ENCODE data around the gene MLIP.
"Not testable (repeated sequence)": the region's sequence is repeated elsewhere in the genome, so short reads cannot be mapped to it uniquely, and the experiment has no call there.

The MLIP gene

DNA sequence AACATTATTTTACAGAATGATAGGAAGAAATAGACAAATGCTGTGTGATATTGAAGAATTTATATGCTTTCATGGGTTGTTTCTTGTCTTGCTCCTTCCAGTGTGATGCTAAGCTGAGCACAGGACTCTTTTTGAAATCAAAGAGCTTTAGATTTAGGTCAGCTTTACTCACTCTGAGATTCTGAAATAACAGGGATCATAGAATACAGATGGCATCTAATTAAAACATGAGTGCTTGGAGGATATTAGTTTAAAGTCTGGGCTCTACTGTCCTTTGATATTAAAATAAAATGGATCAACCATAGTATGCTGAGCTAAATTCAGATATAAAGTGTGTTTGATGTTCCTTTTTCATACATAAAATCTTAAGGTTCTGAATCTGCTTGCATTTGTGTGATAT, 29.6 kb downstream of the MLIP start:
- DNase-seq (ENCODE audit: low read depth in 1 of 2, low spot score in 1 of 2) = no peak

DNA sequence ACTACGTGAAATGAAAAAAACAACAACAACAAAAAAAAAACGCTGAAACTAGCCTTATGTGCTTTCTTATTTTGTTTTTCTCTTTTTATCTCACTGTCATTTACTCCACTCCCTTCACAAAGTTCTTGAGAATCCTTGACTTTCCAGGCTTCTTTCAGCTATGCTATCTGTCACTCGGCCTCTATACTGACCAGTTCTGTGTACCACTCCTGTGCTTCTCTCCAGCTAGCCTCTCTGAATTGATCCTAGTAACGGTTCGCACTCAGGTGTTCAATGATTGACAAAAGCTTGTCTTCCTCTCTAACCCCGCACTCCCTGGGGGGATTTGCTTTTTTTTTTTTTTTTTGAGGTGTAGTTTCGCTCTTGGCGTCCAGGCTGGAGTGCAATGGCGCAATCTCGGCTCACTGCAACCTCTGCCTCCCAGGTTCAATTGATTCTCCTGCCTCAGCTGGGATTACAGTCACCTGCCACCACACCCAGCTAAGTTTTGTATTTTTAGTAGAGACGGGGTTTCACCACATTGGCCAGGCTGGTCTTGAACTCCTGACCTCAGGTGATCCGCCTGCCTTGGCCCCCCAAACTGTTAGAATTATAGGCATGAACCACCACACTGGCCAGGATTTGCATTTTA, 31.8 kb downstream of the MLIP start:
- DNase-seq (ENCODE audit: low read depth in 1 of 2, low spot score in 1 of 2) = no peak

- DNase-seq (ENCODE audit: low read depth in 1 of 2, low spot score in 1 of 2) = no peak
Observed at GRCh38 chr6:54151861-54152260, 40.6 kb downstream of the MLIP start.

- no peak for DNase-seq (ENCODE audit: low read depth in 1 of 2, low spot score in 1 of 2)
Observed at GRCh38 chr6:54156650-54157250, 45.5 kb downstream of the MLIP start.

GRCh38 chr6:54157405-54157804, 46.2 kb downstream of the MLIP start:
- no peak for DNase-seq (ENCODE audit: low read depth in 1 of 2, low spot score in 1 of 2)

DNA sequence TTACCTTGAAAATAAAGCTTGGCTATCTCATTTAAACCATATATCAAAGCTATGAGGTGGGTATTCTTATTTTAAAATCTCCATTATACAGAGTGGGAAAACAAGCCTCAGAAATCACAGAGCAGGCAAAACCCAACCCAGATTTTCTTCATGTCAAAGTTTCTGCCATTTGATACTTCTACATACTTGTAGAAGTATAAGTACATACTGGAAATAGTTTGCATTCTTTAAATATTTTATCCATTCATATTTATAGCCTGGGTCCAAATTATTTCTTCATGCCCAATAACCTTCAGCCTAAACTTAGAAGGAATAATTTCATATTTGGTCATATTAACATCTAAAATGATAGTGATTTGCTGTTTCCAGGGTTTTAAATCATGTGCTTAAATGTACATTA, 61.8 kb downstream of the MLIP start:
- DNase-seq (ENCODE audit: low read depth in 1 of 2, low spot score in 1 of 2) = no peak

GRCh38 chr6:54179152-54179551, 67.9 kb downstream of the MLIP start:
- no peak for DNase-seq (ENCODE audit: low read depth in 1 of 2, low spot score in 1 of 2)

DNA sequence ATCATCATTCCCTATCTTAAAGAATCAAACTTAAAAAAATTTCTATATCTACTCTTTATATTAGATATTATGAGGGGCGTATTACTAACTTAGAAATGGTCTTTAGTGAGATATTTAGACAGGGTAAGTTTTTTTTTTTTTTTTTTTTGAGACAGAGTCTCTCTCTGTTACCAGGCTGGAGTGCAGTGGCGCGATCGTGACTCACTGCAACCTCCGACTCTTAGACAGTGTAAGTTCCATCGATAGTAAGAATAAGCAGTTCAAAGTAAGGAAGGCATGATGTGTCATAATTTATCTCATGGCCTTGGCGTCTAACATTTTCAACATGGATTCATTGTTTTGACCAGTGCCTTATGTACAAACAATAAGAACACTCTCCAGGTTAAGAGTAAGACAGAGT, 72.4 kb downstream of the MLIP start:
- no peak for DNase-seq (ENCODE audit: low read depth in 1 of 2, low spot score in 1 of 2)

GRCh38 chr6:54185885-54186284, 74.6 kb downstream of the MLIP start:
- no peak for DNase-seq (ENCODE audit: low read depth in 1 of 2, low spot score in 1 of 2)

GRCh38 chr6:54188846-54189245, 77.6 kb downstream of the MLIP start:
- no peak for DNase-seq (ENCODE audit: low read depth in 1 of 2, low spot score in 1 of 2)

GRCh38 chr6:54191461-54191860, 80.2 kb downstream of the MLIP start:
- no peak for DNase-seq (ENCODE audit: low read depth in 1 of 2, low spot score in 1 of 2)

DNA sequence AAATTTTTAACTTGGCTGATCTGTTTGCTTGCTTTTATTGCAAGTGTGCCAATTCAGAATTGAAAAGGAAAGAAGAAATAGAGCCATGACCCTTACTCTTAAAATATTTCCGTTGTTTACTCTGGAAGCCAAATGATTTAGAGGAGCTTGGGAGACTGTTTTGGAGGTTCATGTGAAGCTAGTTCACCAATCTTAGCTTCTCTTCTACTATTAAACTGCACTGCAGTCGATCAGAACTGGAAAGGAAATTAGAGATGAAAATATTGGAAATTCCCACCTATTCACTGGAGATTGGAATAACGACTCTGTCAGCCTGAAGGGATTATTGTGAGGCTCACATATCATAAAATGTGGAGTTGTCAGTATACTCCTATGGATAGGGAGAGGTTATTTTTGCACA, 81.8 kb downstream of the MLIP start:
- DNase-seq (ENCODE audit: low read depth in 1 of 2, low spot score in 1 of 2) = no peak

- no peak for DNase-seq (ENCODE audit: low read depth in 1 of 2, low spot score in 1 of 2)
Observed at GRCh38 chr6:54193560-54193959, 82.3 kb downstream of the MLIP start.

GRCh38 chr6:54194067-54194466, 82.8 kb downstream of the MLIP start:
- no peak for DNase-seq (ENCODE audit: low read depth in 1 of 2, low spot score in 1 of 2)

DNA sequence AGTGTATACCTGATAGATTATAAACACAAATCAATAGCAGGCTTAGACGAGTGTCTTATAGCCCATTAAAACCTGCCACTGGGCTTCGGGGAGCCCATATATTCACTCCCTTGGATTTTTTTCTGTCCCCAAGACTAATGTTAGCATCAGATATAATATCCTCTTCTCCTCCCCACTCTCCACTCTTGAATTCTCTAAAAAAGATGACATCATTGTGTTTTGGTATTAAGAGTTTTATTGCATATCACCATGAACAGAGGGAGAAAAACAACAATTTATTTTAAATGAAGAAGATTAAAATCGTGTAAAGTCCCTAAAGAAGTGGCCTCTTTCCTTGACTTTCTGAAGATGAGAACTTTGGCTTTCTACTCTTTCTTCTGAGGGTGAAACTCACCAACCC, 84.4 kb downstream of the MLIP start:
- no peak for DNase-seq (ENCODE audit: low read depth in 1 of 2, low spot score in 1 of 2)

DNA sequence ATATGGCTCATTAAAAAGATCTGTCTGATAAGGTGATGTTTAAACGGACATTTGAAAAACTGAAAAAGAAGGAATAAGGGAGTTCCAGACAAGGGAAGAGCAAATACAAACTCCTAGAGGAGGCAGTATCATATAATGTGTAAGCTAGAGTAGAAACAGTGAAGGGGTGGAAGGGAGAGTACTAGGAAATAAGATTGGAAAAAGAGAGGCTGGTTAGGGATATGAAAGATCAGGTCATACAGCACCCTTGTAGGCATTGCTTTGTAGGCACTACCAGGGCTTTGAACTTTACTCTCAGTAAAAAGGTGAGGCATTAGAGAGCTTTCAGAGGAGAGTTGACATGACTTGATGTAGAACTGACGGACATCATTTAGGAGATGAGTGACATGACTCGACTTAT, 85.7 kb downstream of the MLIP start:
- DNase-seq (ENCODE audit: low read depth in 1 of 2, low spot score in 1 of 2) = no peak

- no peak for DNase-seq (ENCODE audit: low read depth in 1 of 2, low spot score in 1 of 2)
Observed at GRCh38 chr6:54198134-54198533, 86.9 kb downstream of the MLIP start.

GRCh38 chr6:54203474-54204035, 92.3 kb downstream of the MLIP start:
- DNase-seq (ENCODE audit: low read depth in 1 of 2, low spot score in 1 of 2) = not testable (repeated sequence)

DNA sequence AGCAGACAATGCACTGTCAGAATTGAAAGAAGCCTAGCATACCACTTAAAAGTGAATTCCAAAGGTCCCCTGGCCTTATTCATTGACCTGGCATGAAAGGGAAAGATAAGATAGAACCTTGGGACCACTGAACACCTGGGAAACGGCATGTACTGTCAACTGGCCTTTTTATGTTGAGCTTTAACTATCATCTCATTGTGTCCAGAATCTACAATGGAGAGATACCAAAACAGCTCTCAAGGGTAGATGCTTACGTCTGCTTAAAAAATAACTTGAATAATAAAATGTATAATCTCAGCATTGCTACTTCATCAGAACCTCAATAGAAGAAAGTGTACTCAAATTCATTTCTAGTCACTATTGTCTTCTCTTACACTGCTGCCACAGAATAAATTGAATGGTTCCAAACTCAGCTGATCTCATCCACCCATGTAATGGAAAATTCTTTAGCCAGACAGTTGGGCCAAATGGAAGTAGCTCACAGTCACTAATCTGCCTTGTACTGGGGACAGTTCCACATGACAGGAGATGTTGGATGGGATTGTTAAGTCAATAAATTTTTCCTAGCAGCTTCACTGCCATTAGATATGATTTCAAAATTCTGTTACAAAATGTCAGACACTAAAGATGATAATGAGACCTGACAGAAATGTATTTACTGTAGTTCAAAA, 93.8 kb downstream of the MLIP start:
- no peak for DNase-seq (ENCODE audit: low read depth in 1 of 2, low spot score in 1 of 2)

GRCh38 chr6:54206510-54206909, 95.3 kb downstream of the MLIP start:
- no peak for DNase-seq (ENCODE audit: low read depth in 1 of 2, low spot score in 1 of 2)

- not testable (repeated sequence) for DNase-seq (ENCODE audit: low read depth in 1 of 2, low spot score in 1 of 2)
Observed at GRCh38 chr6:54209983-54210382, 98.7 kb downstream of the MLIP start.

DNA sequence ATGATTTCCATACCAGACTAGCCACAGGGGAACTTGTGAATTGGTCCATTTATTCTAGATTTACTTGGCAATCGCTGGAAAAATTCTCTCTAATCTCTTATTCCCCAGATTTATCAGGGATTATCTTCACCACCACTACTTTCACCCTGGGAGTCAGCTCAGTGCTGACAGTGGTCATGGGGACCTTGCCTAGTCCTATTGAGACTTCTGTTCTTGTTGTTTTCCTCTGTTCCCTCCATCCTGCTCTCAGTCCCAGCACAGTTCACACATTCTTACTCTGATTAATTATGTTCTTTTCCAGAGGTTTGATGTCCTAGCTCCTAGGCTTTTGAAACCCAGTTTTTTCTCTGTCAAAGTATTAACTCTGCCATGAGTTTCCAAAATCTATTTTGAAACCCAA, 103.0 kb downstream of the MLIP start:
- no peak for DNase-seq (ENCODE audit: low read depth in 1 of 2, low spot score in 1 of 2)

Data from stimulated activated CD4-positive, alpha-beta T cell treated with anti-CD3 and anti-CD28 coated beads, Interleukin-15, amount 100 ng/mL, for 1 hour (primary cell).